BJ (cell line): ENCODE data around the gene PPP4R4. TPM values are rescaled to one million over a fixed set of nuclear protein-coding genes. Genes with fewer than 3 reads are reported as not detected.

Experiments used
- CTCF ChIA-PET: fragments of 350-600 bp; formaldehyde crosslinking; extraction: SDS; loops from one replicate; lab custom pipeline; 2021; ENCODE audit warnings: antibody characterized with exemption, inconsistent platforms; lab: Yijun Ruan, JAX
- POLR2A ChIA-PET: fragments of 300-600 bp; sonication (Branson Sonifier 250); formaldehyde crosslinking; extraction: SDS; loops from one replicate; lab custom pipeline; 2021; ENCODE audit warnings: antibody characterized with exemption; lab: Charles Lee
- DNase-seq: peaks from one replicate; pipeline ENCODE4 v3.0.0-alpha.2; 2011; ENCODE audit warnings: low read depth
- H3K27me3 ChIP-seq: 2 replicates; pipeline ENCODE4 v1.6.0; 2011; ENCODE audit warnings: low read length; ENCODE audit not compliant: control insufficient read depth, insufficient read depth
- H3K36me3 ChIP-seq: 2 replicates; pipeline ENCODE4 v1.5.1; 2011; ENCODE audit warnings: low read length; ENCODE audit not compliant: control insufficient read depth, insufficient read depth
- H3K4me3 ChIP-seq: 2 replicates; pipeline ENCODE4 v1.5.1; 2011; ENCODE audit warnings: low read depth, mild to moderate bottlenecking, control low read depth, low read length
- CTCF ChIP-seq: IDR thresholded peaks from 2 replicates; pipeline ENCODE4 v1.5.1; 2011; ENCODE audit warnings: low read depth, mild to moderate bottlenecking, control low read depth, inconsistent platforms, low read length, moderate library complexity; ENCODE audit not compliant: insufficient read depth
- polyA plus RNA-seq: library from polyadenylated mRNA; depleted of rRNA; stranded (reverse); fragments of >200 nt; gene quantifications from 2 replicates; pipeline ENCODE4 v1.2.3, GENCODE V29; 2011

The PPP4R4 gene
- polyA plus RNA-seq, 1 experiment: 0.37 TPM

GRCh38 chr14:94180655-94181271, 6.6 kb downstream of the PPP4R4 start:
- DNase-seq: no peak
- H3K36me3 ChIP-seq: no peaks in the 10 kb centered on the region
- TF ChIP-seq CTCF: peak; percentile 59
- POLR2A ChIA-PET: no interaction called here
- peaks cover 1% of the 10 kb centered on the region; the same call in 1 of the 2 replicates for H3K27me3 ChIP-seq
- no peak overlapping the region for H3K4me3 ChIP-seq
- CTCF ChIA-PET: interaction anchor here (0.6 to 5.0 kb wide), 17 partner anchors 11 to 1068 kb away, joined by 3 to 38 read pairs (median 4); no protein-coding TSS in a partner anchor

GRCh38 chr14:94181835-94182234, 7.7 kb downstream of the PPP4R4 start:
- ChIA-PET POLR2A (no interaction called here), CTCF (interaction anchor here (0.7 to 5.0 kb wide), 8 partner anchors 9 to 172 kb away, joined by 3 to 38 read pairs (median 3); no protein-coding TSS in a partner anchor)
- Histone ChIP-seq H3K27me3 (no peaks in the 10 kb centered on the region), H3K4me3 (no peak overlapping the region), H3K36me3 (no peaks in the 10 kb centered on the region)
- no peak for DNase-seq
- no peak for TF ChIP-seq CTCF

GRCh38 chr14:94192536-94192935, 18.4 kb downstream of the PPP4R4 start:
- no peak overlapping the region for H3K4me3 ChIP-seq
- ChIA-PET POLR2A (no interaction called here), CTCF (interaction anchor here (4.8 kb wide), 1 partner anchor 11 kb away, joined by 28 read pairs; no protein-coding TSS in a partner anchor)
- H3K36me3 ChIP-seq: no peaks in the 10 kb centered on the region
- no peaks in the 10 kb centered on the region for H3K27me3 ChIP-seq
- TF ChIP-seq CTCF: no peak
- no peak for DNase-seq

- DNase-seq: no peak
- Histone ChIP-seq H3K4me3 (no peak overlapping the region), H3K27me3 (no peaks in the 10 kb centered on the region), H3K36me3 (no peaks in the 10 kb centered on the region)
- TF ChIP-seq CTCF: no peak
- CTCF ChIA-PET: interaction anchor here (4.8 kb wide), 1 partner anchor 12 kb away, joined by 28 read pairs; no protein-coding TSS in a partner anchor
- POLR2A ChIA-PET: no interaction called here
These were observed 19.7 kb downstream of the PPP4R4 start for GRCh38 chr14:94193776-94194175.

GRCh38 chr14:94196057-94196456, 21.9 kb downstream of the PPP4R4 start:
- ChIA-PET CTCF (no interaction called here), POLR2A (no interaction called here)
- Histone ChIP-seq H3K4me3 (no peak overlapping the region), H3K36me3 (no peaks in the 10 kb centered on the region), H3K27me3 (no peaks in the 10 kb centered on the region)
- TF ChIP-seq CTCF: no peak
- DNase-seq: no peak
